SK-N-SH treated with all-trans-retinoic acid at 6 μM for 48 hours (cell line): ENCODE results near the gene C11orf52.
"Not testable (repeated sequence)": the region's sequence is repeated elsewhere in the genome, so short reads cannot be mapped to it uniquely, and the experiment has no call there.

ENCODE experiments used
- ARNTL ChIP-seq: fragments of 450-650 bp; formaldehyde crosslinking; IDR thresholded peaks from 2 replicates; pipeline ENCODE4 v1.5.0; 2020; ENCODE audit warnings: low read depth, mild to moderate bottlenecking, moderate library complexity, borderline replicate concordance
- ZFP30 ChIP-seq: fragments of 450-650 bp; formaldehyde crosslinking; IDR thresholded peaks from 2 replicates; pipeline ENCODE4 v1.5.0; 2022; ENCODE audit warnings: mild to moderate bottlenecking, moderate library complexity

DNA sequence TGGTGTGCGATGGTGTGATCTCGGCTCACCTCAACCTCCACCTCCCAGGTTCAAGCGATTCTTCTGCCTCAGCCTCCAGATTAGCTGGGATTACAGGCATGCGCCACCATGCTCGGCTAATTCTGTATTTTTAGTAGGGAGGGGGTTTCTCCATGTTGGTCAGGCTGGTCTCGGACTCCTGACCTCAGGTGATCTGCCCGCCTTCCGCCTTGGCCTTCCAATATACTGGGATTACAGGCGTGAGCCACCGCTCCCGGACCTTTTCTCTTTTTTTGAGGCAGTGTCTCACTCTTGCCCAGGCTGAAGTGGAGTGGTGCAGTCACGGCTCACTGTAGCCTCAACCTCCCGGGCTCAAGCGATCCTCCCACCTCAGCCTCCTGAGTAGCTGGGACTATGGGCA is 14.5 kb downstream of the C11orf52 start:
- TF ChIP-seq ARNTL, ZFP30 (CRISPR knock-in tag): not testable (repeated sequence)
